ENCODE results near the gene SH3PXD2A. TPM values are rescaled to one million over a fixed set of nuclear protein-coding genes. Genes with fewer than 3 reads are reported as not detected.
A peak's percentile ranks its signal among the peaks of the same experiment; 100 is the strongest.

The SH3PXD2A gene
- total and polyA plus RNA-seq, 8 donors, result 3.9 to 16.4 (median 8.0) TPM

GRCh38 chr10:103720328-103720963, 134.9 kb downstream of the SH3PXD2A start:
- TF ChIP-seq CTCF (IDR thresholded peaks at IDR 0.05), result no peak
- no peak overlapping the region for H3K27ac ChIP-seq
- 75 to 81% methylated on average over 17 of the region's 17 CpGs for WGBS, 2 donors

GRCh38 chr10:103719036-103719435, 136.3 kb downstream of the SH3PXD2A start:
- no peak for TF ChIP-seq CTCF (IDR thresholded peaks at IDR 0.05)
- Histone ChIP-seq H3K27ac (no peak overlapping the region), H3K36me3 (no peaks in the 10 kb centered on the region), H3K9me3 (no peaks in the 10 kb centered on the region), H3K4me1 (peaks cover 0 to 5% (median 0%) of the 10 kb centered on the region in 3 donors), H3K27me3 (no peaks in the 10 kb centered on the region), H3K4me3 (no peak overlapping the region)
- intact Hi-C loops (cut with DNase I), result no loop called here
- WGBS, 2 donors, result 65 to 90% methylated on average over 5 of the region's 5 CpGs
- ATAC-seq, result no peak
- no peak for FAIRE-seq
- DNase-seq, result peak in 1 of 6 donors; percentile 20

More at GRCh38 chr10:103720328-103720963, 134.9 kb downstream of the SH3PXD2A start:
- intact Hi-C loops (cut with DNase I), result loop anchor here in 1 of 3 donors (10.0 kb wide), 1 partner anchor 124 kb away; no protein-coding TSS in a partner anchor
- Histone ChIP-seq H3K36me3 (no peaks in the 10 kb centered on the region), H3K4me3 (no peak overlapping the region), H3K4me1 (peaks cover 0 to 5% (median 0%) of the 10 kb centered on the region in 3 donors), H3K27me3 (no peaks in the 10 kb centered on the region), H3K9me3 (no peaks in the 10 kb centered on the region)
- DNase-seq (peak in 1 of 6 donors; percentile 24), ATAC-seq (no peak), FAIRE-seq (no peak)

- DNase-seq (peak in 1 of 6 donors; percentile 28), ATAC-seq (no peak), FAIRE-seq (no peak)
- TF ChIP-seq CTCF (IDR thresholded peaks at IDR 0.05), result no peak
- 92 to 98% methylated on average over 4 of the region's 4 CpGs for WGBS, 2 donors
- no peaks in the 10 kb centered on the region for H3K36me3 ChIP-seq
- H3K4me1 ChIP-seq, result peaks cover 0 to 5% (median 0%) of the 10 kb centered on the region in 3 donors
- no peak overlapping the region for H3K4me3 ChIP-seq
- intact Hi-C loops (cut with DNase I), result no loop called here
- no peak overlapping the region for H3K27ac ChIP-seq
- no peaks in the 10 kb centered on the region for H3K9me3 ChIP-seq
- H3K27me3 ChIP-seq, result no peaks in the 10 kb centered on the region
These were observed 137.1 kb downstream of the SH3PXD2A start for GRCh38 chr10:103718247-103718620.

GRCh38 chr10:103717341-103718246, 137.8 kb downstream of the SH3PXD2A start:
- peak in 1 of 6 donors; percentile 32 for DNase-seq
- peak overlapping the region in 3 of 4 donors; percentile 43 to 79 (median 74) for H3K27ac ChIP-seq
- ATAC-seq, result no peak
- no peaks in the 10 kb centered on the region for H3K27me3 ChIP-seq
- FAIRE-seq, result no peak
- no peaks in the 10 kb centered on the region for H3K9me3 ChIP-seq
- TF ChIP-seq CTCF (IDR thresholded peaks at IDR 0.05), result no peak
- H3K4me3 ChIP-seq, result no peak overlapping the region
- H3K4me1 ChIP-seq, result peaks cover 0 to 5% (median 0%) of the 10 kb centered on the region in 3 donors
- H3K36me3 ChIP-seq, result no peaks in the 10 kb centered on the region
- intact Hi-C loops (cut with DNase I), result no loop called here
- WGBS, 2 donors, result 71 to 74% methylated on average over 11 of the region's 11 CpGs

Measured in pancreas (tissue), 10 donors.